PC-9 (cell line): ENCODE results near the gene MSI2.

Experiments
- CTCF ChIP-seq: fragments of 200-600 bp; sonication (generic); conservative IDR thresholded peaks from 2 replicates; pipeline ENCODE4 v1.6.1; 2017; ENCODE audit warnings: mixed run types, antibody characterized with exemption, mild to moderate bottlenecking, moderate library complexity
- EZH2 ChIP-seq: fragments of 200-600 bp; sonication (generic); IDR thresholded peaks from 2 replicates; pipeline ENCODE4 v1.8.0; 2017; ENCODE audit warnings: antibody characterized with exemption, low read depth

GRCh38 chr17:57285701-57286100 is 29.4 kb downstream of the MSI2 start:
- TF ChIP-seq CTCF (no peak), EZH2 (no peak)
